Measurements from ENCODE around the gene CTDSP2.

Gene CTDSP2

DNA sequence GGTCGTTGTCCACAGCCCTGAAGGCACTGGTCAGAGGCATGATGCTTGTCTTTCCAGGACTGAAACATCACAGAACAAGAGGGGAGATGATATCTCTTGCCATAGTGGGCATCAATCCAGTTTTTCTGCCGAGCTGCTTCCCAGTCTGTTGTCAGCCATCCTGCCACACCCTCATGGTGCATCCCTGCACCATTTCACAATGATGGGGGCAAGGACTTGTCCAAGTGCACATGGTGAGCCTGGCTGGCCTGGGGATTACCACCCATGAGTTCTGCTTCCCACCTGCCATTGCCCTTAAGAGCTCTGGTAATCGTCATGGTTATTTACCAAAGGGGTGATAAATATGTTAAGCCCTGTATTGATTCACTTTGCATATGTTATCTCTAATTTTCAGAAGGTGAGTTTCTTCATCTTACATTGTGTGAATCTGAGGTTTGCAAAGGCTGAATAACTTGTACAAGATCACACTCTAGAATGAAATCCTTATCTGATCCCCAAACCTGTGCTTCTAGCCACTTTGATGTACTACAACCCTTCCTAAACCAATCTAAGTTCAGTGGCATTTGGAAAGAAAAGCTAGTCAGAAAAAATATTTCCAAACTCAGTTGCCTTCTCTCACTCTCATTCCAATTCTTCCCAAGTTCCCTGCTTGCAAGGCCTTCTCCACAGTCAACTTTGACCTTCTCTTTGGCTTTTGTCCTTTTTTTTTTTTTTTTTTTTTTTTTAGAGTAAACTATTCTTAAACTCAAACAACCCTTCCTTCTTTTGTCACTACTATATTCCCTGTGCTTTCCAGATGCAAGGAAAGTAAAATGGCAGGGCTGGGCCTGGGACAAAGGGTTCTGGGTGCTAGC lies 30.3 kb downstream of the CTDSP2 start:
- DNase-seq, result no peak
- Histone ChIP-seq H3K27me3 (replicated peaks) (no peaks in the 10 kb centered on the region), H3K36me3 (replicated peaks) (peaks cover 17% of the 10 kb centered on the region), H3K4me3 (ENCODE audit: low read depth, low read length) (no peak overlapping the region), H3K27ac (no peak overlapping the region)
- in situ Hi-C loops (cut with HindIII; ENCODE audit: low pct_ligation_motif_present, low sequenced_read_pairs), result no loop called here
- no peak for TF ChIP-seq CTCF (IDR thresholded peaks at IDR 0.05; ENCODE audit: low read depth, low read length, missing control alignments)

GRCh38 chr12:57815177-57816000 lies 31.1 kb downstream of the CTDSP2 start:
- H3K27me3 ChIP-seq (replicated peaks), result no peaks in the 10 kb centered on the region
- no peak overlapping the region for H3K27ac ChIP-seq
- in situ Hi-C loops (cut with HindIII; ENCODE audit: low pct_ligation_motif_present, low sequenced_read_pairs), result no loop called here
- TF ChIP-seq CTCF (IDR thresholded peaks at IDR 0.05; ENCODE audit: low read depth, low read length, missing control alignments), result peak; percentile 50
- H3K4me3 ChIP-seq (ENCODE audit: low read depth, low read length), result no peak overlapping the region
- H3K36me3 ChIP-seq (replicated peaks), result peaks cover 10% of the 10 kb centered on the region
- DNase-seq, result no peak

- H3K4me3 ChIP-seq (ENCODE audit: low read depth, low read length), result no peak overlapping the region
- in situ Hi-C loops (cut with HindIII; ENCODE audit: low pct_ligation_motif_present, low sequenced_read_pairs), result no loop called here
Observed at GRCh38 chr12:57813971-57814772, 32.4 kb downstream of the CTDSP2 start.

GRCh38 chr12:57813111-57813970 lies 33.2 kb downstream of the CTDSP2 start:
- no peak for DNase-seq
- no peak overlapping the region for H3K27ac ChIP-seq
- no peak overlapping the region for H3K4me3 ChIP-seq (ENCODE audit: low read depth, low read length)
- H3K27me3 ChIP-seq (replicated peaks), result no peaks in the 10 kb centered on the region
- no peaks in the 10 kb centered on the region for H3K36me3 ChIP-seq (replicated peaks)
- in situ Hi-C loops (cut with HindIII; ENCODE audit: low pct_ligation_motif_present, low sequenced_read_pairs), result no loop called here
- TF ChIP-seq CTCF (IDR thresholded peaks at IDR 0.05; ENCODE audit: low read depth, low read length, missing control alignments), result no peak

More at GRCh38 chr12:57813971-57814772, 32.4 kb downstream of the CTDSP2 start:
- TF ChIP-seq CTCF (IDR thresholded peaks at IDR 0.05; ENCODE audit: low read depth, low read length, missing control alignments), result peak; percentile 23
- Histone ChIP-seq H3K27me3 (replicated peaks) (no peaks in the 10 kb centered on the region), H3K27ac (no peak overlapping the region), H3K36me3 (replicated peaks) (peaks cover 2% of the 10 kb centered on the region)
- no peak for DNase-seq
